ENCODE data around the gene ANTXR1. TPM values are rescaled to one million over a fixed set of nuclear protein-coding genes. Genes with fewer than 3 reads are reported as not detected.

ANTXR1 gene
- polyA plus RNA-seq, 1 of the 3 experiments (the other 2 are of a cell fraction): 114 TPM

- POLR2A ChIA-PET: no interaction called here
- H2AFZ ChIP-seq (ENCODE audit: low read depth): no peak overlapping the region
- no peaks in the 10 kb centered on the region for H3K27me3 ChIP-seq (ENCODE audit: insufficient read depth)
- CTCF ChIA-PET: no interaction called here
- no peak overlapping the region for H3K9ac ChIP-seq
- TF ChIP-seq GABPA (IDR thresholded peaks at IDR 0.05; ENCODE audit: low read depth): no peak
- no peak for TF ChIP-seq EZH2phosphoT487 (IDR thresholded peaks at IDR 0.05; ENCODE audit: borderline replicate concordance, low read depth)
- no peak for TF ChIP-seq TCF12 (IDR thresholded peaks at IDR 0.05)
- no peak for TF ChIP-seq CHD2 (IDR thresholded peaks at IDR 0.05; ENCODE audit: low read length, partially characterized antibody)
- TF ChIP-seq POLR2AphosphoS5 (IDR thresholded peaks at IDR 0.05; ENCODE audit: low read depth, low read length): no peak
- TF ChIP-seq GATA2 (CRISPR knock-in tag; IDR thresholded peaks at IDR 0.05): no peak
- TF ChIP-seq ELF1 (IDR thresholded peaks at IDR 0.05): no peak
- no peak for TF ChIP-seq NFIC (IDR thresholded peaks at IDR 0.05; ENCODE audit: borderline replicate concordance)
- no peak overlapping the region for H3K4me3 ChIP-seq (ENCODE audit: low read depth in 2 of 2, low read length in 1 of 2)
- H3K9me3 ChIP-seq: no peaks in the 10 kb centered on the region
- peaks cover 0 to 9% of the 10 kb centered on the region in 2 experiments; a peak in 2 of 4 replicates for H3K4me1 ChIP-seq (ENCODE audit: control insufficient read depth in 1 of 2, insufficient read depth in 2 of 2, low read depth in 1 of 2, low read length in 1 of 2)
- DNase-seq: no peak
- peaks cover 45% of the 10 kb centered on the region for H3F3A ChIP-seq (replicated peaks; ENCODE audit: insufficient read depth)
- WGBS (ENCODE audit: low lambda C conversion rate): 96% methylated on average over 3 of the region's 3 CpGs
- H3K4me2 ChIP-seq: no peak overlapping the region
- H4K20me1 ChIP-seq (ENCODE audit: insufficient read depth): no peaks in the 10 kb centered on the region
- H3K79me2 ChIP-seq (ENCODE audit: insufficient read depth): no peaks in the 10 kb centered on the region
- no peaks in the 10 kb centered on the region for H3K9me2 ChIP-seq
- no peak overlapping the region for H3K27ac ChIP-seq (ENCODE audit: low read depth in 2 of 2, low read length in 1 of 2)
- H3K36me3 ChIP-seq (replicated peaks in 1 of 2; ENCODE audit: control insufficient read depth in 1 of 2, insufficient read depth in 2 of 2, low read length in 1 of 2): peaks cover 49 to 58% of the 10 kb centered on the region in 2 experiments
These were observed 120.9 kb downstream of the ANTXR1 start for GRCh38 chr2:69133898-69134297.

GRCh38 chr2:69134306-69134945, 121.4 kb downstream of the ANTXR1 start:
- Histone ChIP-seq H3K27ac (ENCODE audit: low read depth in 2 of 2, low read length in 1 of 2) (peak overlapping the region in 1 of 2 experiments; percentile 26; a peak in 1 of 4 replicates), H4K20me1 (ENCODE audit: insufficient read depth) (no peaks in the 10 kb centered on the region), H2AFZ (ENCODE audit: low read depth) (no peak overlapping the region), H3K36me3 (replicated peaks in 1 of 2; ENCODE audit: control insufficient read depth in 1 of 2, insufficient read depth in 2 of 2, low read length in 1 of 2) (peaks cover 50 to 54% of the 10 kb centered on the region in 2 experiments), H3K27me3 (ENCODE audit: insufficient read depth) (no peaks in the 10 kb centered on the region), H3K4me1 (ENCODE audit: control insufficient read depth in 1 of 2, insufficient read depth in 2 of 2, low read depth in 1 of 2, low read length in 1 of 2) (peaks cover 0 to 14% of the 10 kb centered on the region in 2 experiments; a peak in 3 of 4 replicates), H3K4me2 (no peak overlapping the region), H3K9me3 (no peaks in the 10 kb centered on the region), H3F3A (replicated peaks; ENCODE audit: insufficient read depth) (peaks cover 50% of the 10 kb centered on the region), H3K4me3 (ENCODE audit: low read depth in 2 of 2, low read length in 1 of 2) (no peak overlapping the region), H3K9ac (no peak overlapping the region), H3K79me2 (ENCODE audit: insufficient read depth) (no peaks in the 10 kb centered on the region), H3K9me2 (no peaks in the 10 kb centered on the region)
- no peak for DNase-seq
- CTCF ChIA-PET: no interaction called here
- POLR2A ChIA-PET: no interaction called here
- TF ChIP-seq RFX5 (IDR thresholded peaks at IDR 0.05; ENCODE audit: low read length): no peak
- TF ChIP-seq FOSL2 (IDR thresholded peaks at IDR 0.05; ENCODE audit: borderline replicate concordance, low read depth): no peak
- no peak for TF ChIP-seq CTCF (IDR thresholded peaks at IDR 0.05)
- no peak for TF ChIP-seq USF2 (IDR thresholded peaks at IDR 0.05; ENCODE audit: borderline replicate concordance, low read depth, low read length)
- 85% methylated on average over 3 of the region's 3 CpGs for WGBS (ENCODE audit: low lambda C conversion rate)

Data from SK-N-SH (cell line).